HepG2 (cell line): ENCODE measurements around the gene FRAS1.

Source experiments
- EZH2 ChIP-seq: conservative IDR thresholded peaks from 2 replicates; pipeline ENCODE4 v1.6.1; 2012; ENCODE audit warnings: mild to moderate bottlenecking, low read depth, low read length, moderate library complexity
- FOXP4 ChIP-seq: sonication (generic); formaldehyde crosslinking; IDR thresholded peaks from 2 replicates; pipeline ENCODE4 v1.4.0; 2020; ENCODE audit warnings: missing genetic modification reagents
- HDAC6 ChIP-seq: fragments of 200-600 bp; sonication (generic); IDR thresholded peaks from 2 replicates; pipeline ENCODE4 v1.7.0; 2017; ENCODE audit warnings: mild to moderate bottlenecking, antibody characterized with exemption, low read length, low read depth
- KDM1A ChIP-seq: IDR thresholded peaks from 2 replicates; pipeline ENCODE4 v1.6.1; 2016; ENCODE audit warnings: missing compliant biosample characterization
- MZF1 ChIP-seq: sonication (generic); formaldehyde crosslinking; IDR thresholded peaks from 2 replicates; pipeline ENCODE4 v1.8.1; 2023; ENCODE audit warnings: mild to moderate bottlenecking, missing genetic modification reagents, borderline replicate concordance
- POLR2A ChIP-seq, 2 experiments: IDR thresholded peaks; 2 replicates each; pipeline ENCODE4 v1.6.1; 2011; ENCODE audit warnings: low read depth in 2 of 2, low read length in 2 of 2, mild to moderate bottlenecking in 1 of 2, moderate library complexity in 1 of 2; ENCODE audit not compliant: insufficient read depth in 1 of 2
- RFXANK ChIP-seq: IDR thresholded peaks from 2 replicates; pipeline ENCODE4 v1.6.1; 2016
- TF ChIP-seq, protein P1 (sequence below): sonication (generic); formaldehyde crosslinking; IDR thresholded peaks from 2 replicates; pipeline ENCODE4 v1.5.0; 2020; ENCODE audit warnings: mild to moderate bottlenecking, missing genetic modification reagents, moderate library complexity

DNA sequence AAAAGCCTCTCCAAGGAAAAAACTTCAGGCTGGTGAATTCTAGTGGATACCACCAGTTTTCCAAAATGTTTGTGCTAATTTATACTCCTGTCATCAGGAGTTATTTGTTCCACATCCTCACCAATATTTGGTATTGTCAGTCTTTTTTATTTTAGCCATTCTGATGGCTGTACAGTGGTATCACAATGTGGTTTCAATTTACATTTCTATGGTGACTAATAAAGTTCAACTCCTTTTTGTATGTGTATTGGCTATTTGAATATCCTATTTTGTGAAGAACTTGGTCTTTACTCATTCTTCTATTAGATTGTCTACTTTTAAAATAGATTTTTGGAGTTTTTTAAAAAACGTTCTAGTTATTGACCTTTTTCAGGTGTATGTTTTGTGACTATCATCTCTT is 33.0 kb upstream of the FRAS1 start:
- TF ChIP-seq EZH2 = no peak
- TF ChIP-seq, protein P1, sequence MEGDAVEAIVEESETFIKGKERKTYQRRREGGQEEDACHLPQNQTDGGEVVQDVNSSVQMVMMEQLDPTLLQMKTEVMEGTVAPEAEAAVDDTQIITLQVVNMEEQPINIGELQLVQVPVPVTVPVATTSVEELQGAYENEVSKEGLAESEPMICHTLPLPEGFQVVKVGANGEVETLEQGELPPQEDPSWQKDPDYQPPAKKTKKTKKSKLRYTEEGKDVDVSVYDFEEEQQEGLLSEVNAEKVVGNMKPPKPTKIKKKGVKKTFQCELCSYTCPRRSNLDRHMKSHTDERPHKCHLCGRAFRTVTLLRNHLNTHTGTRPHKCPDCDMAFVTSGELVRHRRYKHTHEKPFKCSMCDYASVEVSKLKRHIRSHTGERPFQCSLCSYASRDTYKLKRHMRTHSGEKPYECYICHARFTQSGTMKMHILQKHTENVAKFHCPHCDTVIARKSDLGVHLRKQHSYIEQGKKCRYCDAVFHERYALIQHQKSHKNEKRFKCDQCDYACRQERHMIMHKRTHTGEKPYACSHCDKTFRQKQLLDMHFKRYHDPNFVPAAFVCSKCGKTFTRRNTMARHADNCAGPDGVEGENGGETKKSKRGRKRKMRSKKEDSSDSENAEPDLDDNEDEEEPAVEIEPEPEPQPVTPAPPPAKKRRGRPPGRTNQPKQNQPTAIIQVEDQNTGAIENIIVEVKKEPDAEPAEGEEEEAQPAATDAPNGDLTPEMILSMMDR (CRISPR knock-in tag) = no peak
- TF ChIP-seq FOXP4 (CRISPR knock-in tag) = no peak
- no peak for TF ChIP-seq HDAC6
- TF ChIP-seq MZF1 (CRISPR knock-in tag) = no peak
- TF ChIP-seq KDM1A (CRISPR knock-in tag) = no peak
- no peak for TF ChIP-seq RFXANK (CRISPR knock-in tag)
- no peak for TF ChIP-seq POLR2A (IDR thresholded peaks at IDR 0.05; ENCODE audit: insufficient read depth in 1 of 2, low read depth in 2 of 2, low read length in 2 of 2)
